Adipocyte (in vitro differentiated cells): ENCODE measurements around the gene HHLA2.

ENCODE experiments used
- DNase-seq: peaks from one replicate; pipeline ENCODE4 v3.0.0-alpha.2; 2015; ENCODE audit warnings: low read depth
- H3K27me3 ChIP-seq: replicated peaks from 2 replicates; pipeline ENCODE4 v1.7.0; 2013; ENCODE audit warnings: mild to moderate bottlenecking, low read length, moderate library complexity; ENCODE audit not compliant: control insufficient read depth, insufficient read depth
- H3K36me3 ChIP-seq: 2 replicates; pipeline ENCODE4 v1.7.0; 2013; ENCODE audit warnings: low read length, mild to moderate bottlenecking, moderate library complexity; ENCODE audit not compliant: control insufficient read depth, insufficient read depth, severe bottlenecking
- H3K4me1 ChIP-seq: 2 replicates; pipeline ENCODE4 v1.7.0; 2013; ENCODE audit warnings: mild to moderate bottlenecking, low read length, moderate library complexity; ENCODE audit not compliant: control insufficient read depth, insufficient read depth
- H3K4me3 ChIP-seq: 2 replicates; pipeline ENCODE4 v1.7.0; 2013; ENCODE audit warnings: mild to moderate bottlenecking, low read length, moderate library complexity
- H3K9ac ChIP-seq: 2 replicates; pipeline ENCODE4 v1.7.0; 2013; ENCODE audit warnings: mild to moderate bottlenecking, low read length, moderate library complexity
- H3K9me3 ChIP-seq: 2 replicates; pipeline ENCODE4 v1.7.0; 2013; ENCODE audit warnings: mild to moderate bottlenecking, low read length, moderate library complexity; ENCODE audit not compliant: control insufficient read depth

Gene HHLA2

GRCh38 chr3:108396336-108396735 is 100.0 kb downstream of the HHLA2 start:
- H3K4me3 ChIP-seq: no peak overlapping the region
- H3K9ac ChIP-seq: no peak overlapping the region
- H3K4me1 ChIP-seq: peaks cover 15% of the 10 kb centered on the region
- no peaks in the 10 kb centered on the region for H3K27me3 ChIP-seq
- H3K9me3 ChIP-seq: no peaks in the 10 kb centered on the region
- H3K36me3 ChIP-seq: no peaks in the 10 kb centered on the region
- DNase-seq: no peak

- no peaks in the 10 kb centered on the region for H3K36me3 ChIP-seq
- H3K27me3 ChIP-seq: no peaks in the 10 kb centered on the region
- H3K9ac ChIP-seq: no peak overlapping the region
- H3K4me3 ChIP-seq: no peak overlapping the region
- no peaks in the 10 kb centered on the region for H3K4me1 ChIP-seq
- no peak for DNase-seq
- H3K9me3 ChIP-seq: no peaks in the 10 kb centered on the region
Measured at GRCh38 chr3:108398510-108398909, 102.2 kb downstream of the HHLA2 start.

- H3K4me3 ChIP-seq: no peak overlapping the region
- H3K9ac ChIP-seq: no peak overlapping the region
- peaks cover 12% of the 10 kb centered on the region for H3K4me1 ChIP-seq
- no peaks in the 10 kb centered on the region for H3K27me3 ChIP-seq
- H3K9me3 ChIP-seq: no peaks in the 10 kb centered on the region
- DNase-seq: no peak
- H3K36me3 ChIP-seq: no peaks in the 10 kb centered on the region
Measured at GRCh38 chr3:108401836-108402235, 105.5 kb downstream of the HHLA2 start.

- Histone ChIP-seq H3K9me3 (no peaks in the 10 kb centered on the region), H3K9ac (no peak overlapping the region), H3K36me3 (no peaks in the 10 kb centered on the region), H3K27me3 (no peaks in the 10 kb centered on the region), H3K4me3 (no peak overlapping the region), H3K4me1 (peaks cover 12% of the 10 kb centered on the region)
- DNase-seq: no peak
Measured at GRCh38 chr3:108403198-108403597, 106.8 kb downstream of the HHLA2 start.

GRCh38 chr3:108403686-108404345 is 107.5 kb downstream of the HHLA2 start:
- no peaks in the 10 kb centered on the region for H3K27me3 ChIP-seq
- no peak overlapping the region for H3K9ac ChIP-seq
- H3K9me3 ChIP-seq: no peaks in the 10 kb centered on the region
- no peak for DNase-seq
- no peak overlapping the region for H3K4me3 ChIP-seq
- H3K36me3 ChIP-seq: no peaks in the 10 kb centered on the region
- H3K4me1 ChIP-seq: peaks cover 12% of the 10 kb centered on the region

- Histone ChIP-seq H3K9ac (no peak overlapping the region), H3K36me3 (no peaks in the 10 kb centered on the region), H3K4me1 (peaks cover 12% of the 10 kb centered on the region), H3K27me3 (no peaks in the 10 kb centered on the region), H3K4me3 (no peak overlapping the region), H3K9me3 (no peaks in the 10 kb centered on the region)
- DNase-seq: peak; percentile 40
Measured at GRCh38 chr3:108404368-108404767, 108.0 kb downstream of the HHLA2 start.

- H3K27me3 ChIP-seq: no peaks in the 10 kb centered on the region
- H3K36me3 ChIP-seq: no peaks in the 10 kb centered on the region
- no peak overlapping the region for H3K4me3 ChIP-seq
- DNase-seq: peak; percentile 58
- H3K9me3 ChIP-seq: no peaks in the 10 kb centered on the region
- peaks cover 12% of the 10 kb centered on the region for H3K4me1 ChIP-seq
- no peak overlapping the region for H3K9ac ChIP-seq
Measured at GRCh38 chr3:108406063-108406660, 109.8 kb downstream of the HHLA2 start.

- no peaks in the 10 kb centered on the region for H3K27me3 ChIP-seq
- H3K4me1 ChIP-seq: peaks cover 12% of the 10 kb centered on the region
- no peak overlapping the region for H3K9ac ChIP-seq
- no peaks in the 10 kb centered on the region for H3K36me3 ChIP-seq
- peak; percentile 85 for DNase-seq
- H3K4me3 ChIP-seq: no peak overlapping the region
- H3K9me3 ChIP-seq: no peaks in the 10 kb centered on the region
Measured at GRCh38 chr3:108406661-108407206, 110.4 kb downstream of the HHLA2 start.

GRCh38 chr3:108407886-108408285 is 111.5 kb downstream of the HHLA2 start:
- peaks cover 12% of the 10 kb centered on the region for H3K4me1 ChIP-seq
- no peak overlapping the region for H3K4me3 ChIP-seq
- H3K36me3 ChIP-seq: no peaks in the 10 kb centered on the region
- no peaks in the 10 kb centered on the region for H3K27me3 ChIP-seq
- H3K9me3 ChIP-seq: no peaks in the 10 kb centered on the region
- no peak for DNase-seq
- no peak overlapping the region for H3K9ac ChIP-seq

- no peaks in the 10 kb centered on the region for H3K9me3 ChIP-seq
- H3K4me1 ChIP-seq: peaks cover 14% of the 10 kb centered on the region
- H3K27me3 ChIP-seq: no peaks in the 10 kb centered on the region
- no peak overlapping the region for H3K4me3 ChIP-seq
- H3K36me3 ChIP-seq: no peaks in the 10 kb centered on the region
- no peak overlapping the region for H3K9ac ChIP-seq
- no peak for DNase-seq
Measured at GRCh38 chr3:108408883-108409799, 112.8 kb downstream of the HHLA2 start.

- H3K9me3 ChIP-seq: no peaks in the 10 kb centered on the region
- H3K9ac ChIP-seq: no peak overlapping the region
- H3K36me3 ChIP-seq: no peaks in the 10 kb centered on the region
- H3K4me3 ChIP-seq: no peak overlapping the region
- no peaks in the 10 kb centered on the region for H3K27me3 ChIP-seq
- peaks cover 8% of the 10 kb centered on the region for H3K4me1 ChIP-seq
- no peak for DNase-seq
Measured at GRCh38 chr3:108409800-108410178, 113.4 kb downstream of the HHLA2 start.
